HL-60/S4 treated with phorbol 12-myristate 13-acetate at 8.2 ng/mL for 4 days and 3 days (cell line): ENCODE data around the gene MAPRE3.

Experiments used
- in situ Hi-C: fragments of 300-500 bp; cut with MboI; formaldehyde crosslinking; loops from 2 replicates; pipeline ENCODE4 v1.15.0; 2022; ENCODE audit warnings: low sequenced_read_pairs

Gene MAPRE3

GRCh38 chr2:27007416-27008374 is 37.3 kb downstream of the MAPRE3 start:
- in situ Hi-C loops = no loop called here

- in situ Hi-C loops = no loop called here
These were observed 38.2 kb downstream of the MAPRE3 start for GRCh38 chr2:27008678-27009077.

- in situ Hi-C loops = no loop called here
These were observed 38.6 kb downstream of the MAPRE3 start for GRCh38 chr2:27009083-27009482.

GRCh38 chr2:27009716-27010115 is 39.3 kb downstream of the MAPRE3 start:
- in situ Hi-C loops = loop anchor here (10.0 kb wide), 1 partner anchor 45 kb away; no protein-coding TSS in a partner anchor

- in situ Hi-C loops = loop anchor here (10.0 kb wide), 1 partner anchor 45 kb away; no protein-coding TSS in a partner anchor
These were observed 39.7 kb downstream of the MAPRE3 start for GRCh38 chr2:27010139-27010538.

GRCh38 chr2:27013738-27014137 is 43.3 kb downstream of the MAPRE3 start:
- in situ Hi-C loops = loop anchor here (10.0 kb wide), 1 partner anchor 49 kb away; no protein-coding TSS in a partner anchor

- in situ Hi-C loops = loop anchor here (10.0 kb wide), 1 partner anchor 50 kb away; no protein-coding TSS in a partner anchor
These were observed 44.5 kb downstream of the MAPRE3 start for GRCh38 chr2:27014771-27015433.

GRCh38 chr2:27016801-27017325 is 46.4 kb downstream of the MAPRE3 start:
- in situ Hi-C loops = loop anchor here (10.0 kb wide), 1 partner anchor 52 kb away; no protein-coding TSS in a partner anchor

- in situ Hi-C loops = loop anchor here (10.0 kb wide), 1 partner anchor 53 kb away; no protein-coding TSS in a partner anchor
These were observed 47.7 kb downstream of the MAPRE3 start for GRCh38 chr2:27018142-27018541.

GRCh38 chr2:27019459-27019858 is 49.0 kb downstream of the MAPRE3 start:
- in situ Hi-C loops = loop anchor here (10.0 kb wide), 1 partner anchor 55 kb away; no protein-coding TSS in a partner anchor

- in situ Hi-C loops = loop anchor here (10.0 kb wide), 1 partner anchor 55 kb away; no protein-coding TSS in a partner anchor
These were observed 49.8 kb downstream of the MAPRE3 start for GRCh38 chr2:27019931-27020855.

GRCh38 chr2:27021253-27022049 is 51.0 kb downstream of the MAPRE3 start:
- in situ Hi-C loops = no loop called here

GRCh38 chr2:27023740-27024139 is 53.3 kb downstream of the MAPRE3 start:
- in situ Hi-C loops = no loop called here

GRCh38 chr2:27024188-27024587 is 53.8 kb downstream of the MAPRE3 start:
- in situ Hi-C loops = no loop called here

- in situ Hi-C loops = no loop called here
These were observed 54.4 kb downstream of the MAPRE3 start for GRCh38 chr2:27024812-27025211.

GRCh38 chr2:27025281-27025800 is 54.9 kb downstream of the MAPRE3 start:
- in situ Hi-C loops = no loop called here

- in situ Hi-C loops = no loop called here
These were observed 55.7 kb downstream of the MAPRE3 start for GRCh38 chr2:27025861-27026851.

- in situ Hi-C loops = no loop called here
These were observed 56.8 kb downstream of the MAPRE3 start for GRCh38 chr2:27027211-27027651.
